K562 (cell line): ENCODE results near the gene GIMAP8. TPM values are rescaled to one million over a fixed set of nuclear protein-coding genes. Genes with fewer than 3 reads are reported as not detected.
A peak's percentile ranks its signal among the peaks of the same experiment; 100 is the strongest.

Experiments used
- ARID2 ChIP-seq: fragments of 450-650 bp; IDR thresholded peaks from 2 replicates; pipeline ENCODE4 v1.6.1; 2017; ENCODE audit warnings: antibody characterized with exemption, mild to moderate bottlenecking
- E2F4 ChIP-seq: sonication (generic); formaldehyde crosslinking; IDR thresholded peaks from 2 replicates; pipeline ENCODE4 v1.8.0; 2022; ENCODE audit warnings: mild to moderate bottlenecking, low read depth, missing genetic modification reagents
- E2F6 ChIP-seq, 2 experiments: IDR thresholded peaks; 2 replicates each; pipeline ENCODE4 v1.6.1; 2011; ENCODE audit warnings: borderline replicate concordance in 1 of 2, control low read depth in 1 of 2, low read depth in 1 of 2, low read length in 1 of 2, mild to moderate bottlenecking in 1 of 2, mixed read lengths in 1 of 2, moderate library complexity in 1 of 2; ENCODE audit not compliant: insufficient read depth in 1 of 2, insufficient read length in 1 of 2, poor library complexity in 1 of 2, severe bottlenecking in 1 of 2; ENCODE audit errors: extremely low read depth in 1 of 2
- GTF2A2 ChIP-seq: IDR thresholded peaks from 2 replicates; pipeline ENCODE4 v1.6.1; 2016; ENCODE audit warnings: mild to moderate bottlenecking, missing genetic modification characterization, missing compliant biosample characterization
- IRF2 ChIP-seq: sonication (generic); formaldehyde crosslinking; IDR thresholded peaks from 2 replicates; pipeline ENCODE4 v1.8.1; 2022; ENCODE audit warnings: mild to moderate bottlenecking, missing genetic modification reagents
- ZBTB17 ChIP-seq: fragments of 450-650 bp; formaldehyde crosslinking; IDR thresholded peaks from 2 replicates; pipeline ENCODE4 v1.4.0; 2020; ENCODE audit warnings: mild to moderate bottlenecking
- polyA plus RNA-seq, 8 experiments: library from polyadenylated mRNA; depleted of rRNA in 4 of 8; stranded (reverse) in 5 of 8; unstranded in 3 of 8; fragments of >200 nt; fragmentation: Nextera tagmentation in 2 of 8; fragmentation: Illumina TruSeq in 1 of 8; extraction: Ambion mirVana in 2 of 8; extraction: Trizol in 1 of 8; gene quantifications; 2 replicates each; pipeline versions ENCODE4 v1.2.1 to v1.2.3, GENCODE V29; 2011 to 2014; ENCODE audit warnings: inconsistent platforms in 1 of 8, missing spikeins in 1 of 8
- total RNA-seq, 7 experiments: library from RNA; depleted of rRNA in 6 of 7; stranded (reverse); fragments of >200 nt in 6 of 7; fragmentation: Illumina TruSeq in 2 of 7; extraction: Trizol in 2 of 7; gene quantifications; 2 replicates each; pipeline versions ENCODE4 v1.2.1 to v1.2.3, GENCODE V29; 2011 to 2021; ENCODE audit warnings: low replicate concordance in 1 of 7
- TF ChIP-seq, protein P1 (sequence below): fragments of 450-650 bp; IDR thresholded peaks from 2 replicates; pipeline ENCODE4 v1.6.1; 2016; ENCODE audit warnings: mild to moderate bottlenecking, moderate library complexity

Gene GIMAP8
- total and polyA plus RNA-seq, 9 of the 15 experiments (the other 6 are each of a cell fraction or from before 2014, with no cell fraction given), result not detected

DNA sequence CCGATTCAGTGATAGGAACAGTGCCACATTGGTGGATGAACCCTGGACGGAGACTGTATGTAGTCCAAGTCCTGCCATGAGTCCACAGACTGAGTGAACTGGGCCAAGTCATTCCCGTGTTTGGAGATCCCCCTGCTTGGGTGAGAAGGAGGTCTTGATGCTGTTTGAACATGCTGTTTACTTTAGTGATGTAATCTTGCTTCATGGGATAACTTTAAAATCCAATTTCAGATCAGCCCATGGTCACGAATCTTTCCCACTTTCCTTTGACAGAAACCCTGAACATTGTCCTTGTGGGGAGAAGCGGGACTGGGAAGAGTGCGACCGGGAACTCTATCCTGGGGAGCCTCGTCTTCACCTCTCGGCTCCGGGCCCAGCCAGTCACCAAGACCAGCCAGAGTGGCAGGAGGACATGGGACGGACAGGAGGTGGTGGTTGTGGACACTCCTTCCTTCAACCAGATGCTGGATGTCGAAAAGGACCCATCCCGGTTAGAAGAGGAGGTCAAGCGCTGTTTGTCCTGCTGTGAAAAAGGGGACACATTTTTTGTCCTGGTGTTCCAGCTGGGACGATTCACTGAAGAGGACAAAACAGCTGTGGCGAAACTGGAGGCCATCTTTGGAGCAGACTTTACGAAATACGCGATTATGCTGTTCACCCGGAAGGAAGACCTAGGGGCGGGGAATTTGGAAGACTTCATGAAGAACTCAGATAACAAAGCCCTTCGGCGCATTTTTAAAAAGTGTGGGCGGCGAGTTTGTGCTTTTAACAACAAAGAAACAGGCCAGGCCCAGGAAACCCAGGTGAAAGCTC is 26.6 kb downstream of the GIMAP8 start (continued):
- no peak for TF ChIP-seq IRF2 (CRISPR knock-in tag)
- TF ChIP-seq ARID2, result no peak
- TF ChIP-seq GTF2A2 (tag), result 0 out of 2 replicates have a peak, but pooled peaks have one; percentile 40
- no peak for TF ChIP-seq E2F4 (CRISPR knock-in tag)
- TF ChIP-seq, protein P1, sequence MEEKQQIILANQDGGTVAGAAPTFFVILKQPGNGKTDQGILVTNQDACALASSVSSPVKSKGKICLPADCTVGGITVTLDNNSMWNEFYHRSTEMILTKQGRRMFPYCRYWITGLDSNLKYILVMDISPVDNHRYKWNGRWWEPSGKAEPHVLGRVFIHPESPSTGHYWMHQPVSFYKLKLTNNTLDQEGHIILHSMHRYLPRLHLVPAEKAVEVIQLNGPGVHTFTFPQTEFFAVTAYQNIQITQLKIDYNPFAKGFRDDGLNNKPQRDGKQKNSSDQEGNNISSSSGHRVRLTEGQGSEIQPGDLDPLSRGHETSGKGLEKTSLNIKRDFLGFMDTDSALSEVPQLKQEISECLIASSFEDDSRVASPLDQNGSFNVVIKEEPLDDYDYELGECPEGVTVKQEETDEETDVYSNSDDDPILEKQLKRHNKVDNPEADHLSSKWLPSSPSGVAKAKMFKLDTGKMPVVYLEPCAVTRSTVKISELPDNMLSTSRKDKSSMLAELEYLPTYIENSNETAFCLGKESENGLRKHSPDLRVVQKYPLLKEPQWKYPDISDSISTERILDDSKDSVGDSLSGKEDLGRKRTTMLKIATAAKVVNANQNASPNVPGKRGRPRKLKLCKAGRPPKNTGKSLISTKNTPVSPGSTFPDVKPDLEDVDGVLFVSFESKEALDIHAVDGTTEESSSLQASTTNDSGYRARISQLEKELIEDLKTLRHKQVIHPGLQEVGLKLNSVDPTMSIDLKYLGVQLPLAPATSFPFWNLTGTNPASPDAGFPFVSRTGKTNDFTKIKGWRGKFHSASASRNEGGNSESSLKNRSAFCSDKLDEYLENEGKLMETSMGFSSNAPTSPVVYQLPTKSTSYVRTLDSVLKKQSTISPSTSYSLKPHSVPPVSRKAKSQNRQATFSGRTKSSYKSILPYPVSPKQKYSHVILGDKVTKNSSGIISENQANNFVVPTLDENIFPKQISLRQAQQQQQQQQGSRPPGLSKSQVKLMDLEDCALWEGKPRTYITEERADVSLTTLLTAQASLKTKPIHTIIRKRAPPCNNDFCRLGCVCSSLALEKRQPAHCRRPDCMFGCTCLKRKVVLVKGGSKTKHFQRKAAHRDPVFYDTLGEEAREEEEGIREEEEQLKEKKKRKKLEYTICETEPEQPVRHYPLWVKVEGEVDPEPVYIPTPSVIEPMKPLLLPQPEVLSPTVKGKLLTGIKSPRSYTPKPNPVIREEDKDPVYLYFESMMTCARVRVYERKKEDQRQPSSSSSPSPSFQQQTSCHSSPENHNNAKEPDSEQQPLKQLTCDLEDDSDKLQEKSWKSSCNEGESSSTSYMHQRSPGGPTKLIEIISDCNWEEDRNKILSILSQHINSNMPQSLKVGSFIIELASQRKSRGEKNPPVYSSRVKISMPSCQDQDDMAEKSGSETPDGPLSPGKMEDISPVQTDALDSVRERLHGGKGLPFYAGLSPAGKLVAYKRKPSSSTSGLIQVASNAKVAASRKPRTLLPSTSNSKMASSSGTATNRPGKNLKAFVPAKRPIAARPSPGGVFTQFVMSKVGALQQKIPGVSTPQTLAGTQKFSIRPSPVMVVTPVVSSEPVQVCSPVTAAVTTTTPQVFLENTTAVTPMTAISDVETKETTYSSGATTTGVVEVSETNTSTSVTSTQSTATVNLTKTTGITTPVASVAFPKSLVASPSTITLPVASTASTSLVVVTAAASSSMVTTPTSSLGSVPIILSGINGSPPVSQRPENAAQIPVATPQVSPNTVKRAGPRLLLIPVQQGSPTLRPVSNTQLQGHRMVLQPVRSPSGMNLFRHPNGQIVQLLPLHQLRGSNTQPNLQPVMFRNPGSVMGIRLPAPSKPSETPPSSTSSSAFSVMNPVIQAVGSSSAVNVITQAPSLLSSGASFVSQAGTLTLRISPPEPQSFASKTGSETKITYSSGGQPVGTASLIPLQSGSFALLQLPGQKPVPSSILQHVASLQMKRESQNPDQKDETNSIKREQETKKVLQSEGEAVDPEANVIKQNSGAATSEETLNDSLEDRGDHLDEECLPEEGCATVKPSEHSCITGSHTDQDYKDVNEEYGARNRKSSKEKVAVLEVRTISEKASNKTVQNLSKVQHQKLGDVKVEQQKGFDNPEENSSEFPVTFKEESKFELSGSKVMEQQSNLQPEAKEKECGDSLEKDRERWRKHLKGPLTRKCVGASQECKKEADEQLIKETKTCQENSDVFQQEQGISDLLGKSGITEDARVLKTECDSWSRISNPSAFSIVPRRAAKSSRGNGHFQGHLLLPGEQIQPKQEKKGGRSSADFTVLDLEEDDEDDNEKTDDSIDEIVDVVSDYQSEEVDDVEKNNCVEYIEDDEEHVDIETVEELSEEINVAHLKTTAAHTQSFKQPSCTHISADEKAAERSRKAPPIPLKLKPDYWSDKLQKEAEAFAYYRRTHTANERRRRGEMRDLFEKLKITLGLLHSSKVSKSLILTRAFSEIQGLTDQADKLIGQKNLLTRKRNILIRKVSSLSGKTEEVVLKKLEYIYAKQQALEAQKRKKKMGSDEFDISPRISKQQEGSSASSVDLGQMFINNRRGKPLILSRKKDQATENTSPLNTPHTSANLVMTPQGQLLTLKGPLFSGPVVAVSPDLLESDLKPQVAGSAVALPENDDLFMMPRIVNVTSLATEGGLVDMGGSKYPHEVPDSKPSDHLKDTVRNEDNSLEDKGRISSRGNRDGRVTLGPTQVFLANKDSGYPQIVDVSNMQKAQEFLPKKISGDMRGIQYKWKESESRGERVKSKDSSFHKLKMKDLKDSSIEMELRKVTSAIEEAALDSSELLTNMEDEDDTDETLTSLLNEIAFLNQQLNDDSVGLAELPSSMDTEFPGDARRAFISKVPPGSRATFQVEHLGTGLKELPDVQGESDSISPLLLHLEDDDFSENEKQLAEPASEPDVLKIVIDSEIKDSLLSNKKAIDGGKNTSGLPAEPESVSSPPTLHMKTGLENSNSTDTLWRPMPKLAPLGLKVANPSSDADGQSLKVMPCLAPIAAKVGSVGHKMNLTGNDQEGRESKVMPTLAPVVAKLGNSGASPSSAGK, result peak; percentile 40
- peak in 1 of 2 experiments; percentile 7 for TF ChIP-seq E2F6 (IDR thresholded peaks at IDR 0.05; ENCODE audit: borderline replicate concordance in 1 of 2, extremely low read depth in 1 of 2, insufficient read depth in 1 of 2, insufficient read length in 1 of 2, low read depth in 1 of 2, low read length in 1 of 2, poor library complexity in 1 of 2, severe bottlenecking in 1 of 2)
- TF ChIP-seq ZBTB17 (CRISPR knock-in tag), result no peak
- TF ChIP-seq, all 486 proteins: peak for 44
